ENCODE measurements around the gene FOXC2. TPM values are rescaled to one million over a fixed set of nuclear protein-coding genes. Genes with fewer than 3 reads are reported as not detected.

The FOXC2 gene
- total RNA-seq, 1 donor from 2014 or later = 57.2 TPM

DNA sequence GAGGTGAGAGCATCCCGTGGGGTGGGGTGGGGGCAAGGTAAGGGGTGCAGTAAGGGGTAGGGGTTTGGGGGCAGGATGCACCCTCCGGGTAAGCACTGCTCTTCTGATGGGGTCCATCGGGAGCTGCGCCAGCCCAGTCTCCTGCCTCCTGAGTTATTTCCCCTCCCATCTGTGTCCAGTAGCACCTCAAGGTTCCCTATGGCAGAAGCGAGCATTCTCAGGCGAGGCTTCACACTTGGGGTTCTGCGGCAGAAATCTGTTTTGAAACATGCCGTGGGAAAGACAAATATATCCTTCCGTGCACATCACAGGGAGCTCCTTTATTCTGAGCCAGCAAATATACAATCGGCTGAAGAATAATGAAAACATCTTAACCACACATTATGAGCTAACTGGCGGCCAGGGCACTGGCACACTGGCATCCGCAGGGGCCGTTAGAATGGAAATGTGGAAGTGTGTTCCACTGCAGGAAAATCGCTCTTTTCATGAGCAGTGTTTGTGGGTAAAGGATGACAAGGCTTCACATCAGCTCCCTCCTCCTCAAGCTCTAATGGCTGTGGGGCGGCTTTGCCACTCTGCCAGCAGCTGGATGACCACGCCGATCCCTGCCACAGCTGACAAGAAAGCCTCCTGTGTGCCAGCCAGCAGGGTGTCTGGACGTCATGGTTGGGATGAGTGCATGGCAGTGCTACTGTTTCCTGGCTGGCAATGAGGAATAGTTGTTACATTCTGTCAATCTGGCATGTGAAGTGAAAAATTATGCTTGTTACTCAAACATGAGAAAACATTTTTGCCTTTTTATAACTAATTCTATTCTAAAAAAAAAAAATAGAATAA is 31.6 kb upstream of the FOXC2 start:
- no peak for DNase-seq (ENCODE audit: low spot score in 2 of 2)
- H3K4me1 ChIP-seq = no peaks in the 10 kb centered on the region
- peaks cover 42 to 78% of the 10 kb centered on the region in 2 donors for H3K36me3 ChIP-seq
- H3K27ac ChIP-seq = no peak overlapping the region
- intact Hi-C loops (cut with DNase I) = no loop called here
- no peaks in the 10 kb centered on the region for H3K9me3 ChIP-seq
- TF ChIP-seq, protein P1, sequence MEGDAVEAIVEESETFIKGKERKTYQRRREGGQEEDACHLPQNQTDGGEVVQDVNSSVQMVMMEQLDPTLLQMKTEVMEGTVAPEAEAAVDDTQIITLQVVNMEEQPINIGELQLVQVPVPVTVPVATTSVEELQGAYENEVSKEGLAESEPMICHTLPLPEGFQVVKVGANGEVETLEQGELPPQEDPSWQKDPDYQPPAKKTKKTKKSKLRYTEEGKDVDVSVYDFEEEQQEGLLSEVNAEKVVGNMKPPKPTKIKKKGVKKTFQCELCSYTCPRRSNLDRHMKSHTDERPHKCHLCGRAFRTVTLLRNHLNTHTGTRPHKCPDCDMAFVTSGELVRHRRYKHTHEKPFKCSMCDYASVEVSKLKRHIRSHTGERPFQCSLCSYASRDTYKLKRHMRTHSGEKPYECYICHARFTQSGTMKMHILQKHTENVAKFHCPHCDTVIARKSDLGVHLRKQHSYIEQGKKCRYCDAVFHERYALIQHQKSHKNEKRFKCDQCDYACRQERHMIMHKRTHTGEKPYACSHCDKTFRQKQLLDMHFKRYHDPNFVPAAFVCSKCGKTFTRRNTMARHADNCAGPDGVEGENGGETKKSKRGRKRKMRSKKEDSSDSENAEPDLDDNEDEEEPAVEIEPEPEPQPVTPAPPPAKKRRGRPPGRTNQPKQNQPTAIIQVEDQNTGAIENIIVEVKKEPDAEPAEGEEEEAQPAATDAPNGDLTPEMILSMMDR (IDR thresholded peaks at IDR 0.05) = no peak
- H3K27me3 ChIP-seq = no peaks in the 10 kb centered on the region
- no peak overlapping the region for H3K4me3 ChIP-seq

GRCh38 chr16:86536621-86537020 is 30.0 kb upstream of the FOXC2 start:
- Histone ChIP-seq H3K9me3 (no peaks in the 10 kb centered on the region), H3K27me3 (no peaks in the 10 kb centered on the region), H3K27ac (no peak overlapping the region), H3K4me1 (no peaks in the 10 kb centered on the region), H3K36me3 (peaks cover 56 to 79% of the 10 kb centered on the region in 2 donors), H3K4me3 (no peak overlapping the region)
- no peak for DNase-seq (ENCODE audit: low spot score in 2 of 2)
- TF ChIP-seq, protein P1 (IDR thresholded peaks at IDR 0.05) = no peak
- intact Hi-C loops (cut with DNase I) = no loop called here

DNA sequence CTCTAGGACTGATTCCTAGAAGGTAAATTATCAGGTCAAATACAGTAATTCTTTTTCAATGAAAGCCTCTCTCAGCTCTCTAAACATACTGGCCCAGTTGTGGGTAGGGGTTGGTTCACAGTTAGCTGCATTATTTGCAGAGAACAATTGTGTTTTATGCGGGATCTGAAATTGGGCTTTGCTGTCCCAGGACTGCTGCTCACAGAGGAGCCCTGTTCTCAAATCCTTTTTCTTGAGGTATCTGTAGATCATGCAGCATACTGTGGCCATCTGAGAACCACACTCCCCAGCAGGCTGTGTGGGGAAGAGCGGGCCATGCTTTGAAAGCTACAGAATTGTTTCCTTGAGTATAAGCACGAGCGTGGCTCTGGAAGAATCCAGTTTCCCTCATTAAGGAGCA is 29.1 kb upstream of the FOXC2 start:
- Histone ChIP-seq H3K9me3 (no peaks in the 10 kb centered on the region), H3K4me1 (no peaks in the 10 kb centered on the region), H3K4me3 (no peak overlapping the region), H3K27ac (no peak overlapping the region), H3K27me3 (no peaks in the 10 kb centered on the region), H3K36me3 (peaks cover 55 to 79% of the 10 kb centered on the region in 2 donors)
- no peak for DNase-seq (ENCODE audit: low spot score in 2 of 2)
- TF ChIP-seq, protein P1 (IDR thresholded peaks at IDR 0.05) = no peak
- intact Hi-C loops (cut with DNase I) = no loop called here

DNA sequence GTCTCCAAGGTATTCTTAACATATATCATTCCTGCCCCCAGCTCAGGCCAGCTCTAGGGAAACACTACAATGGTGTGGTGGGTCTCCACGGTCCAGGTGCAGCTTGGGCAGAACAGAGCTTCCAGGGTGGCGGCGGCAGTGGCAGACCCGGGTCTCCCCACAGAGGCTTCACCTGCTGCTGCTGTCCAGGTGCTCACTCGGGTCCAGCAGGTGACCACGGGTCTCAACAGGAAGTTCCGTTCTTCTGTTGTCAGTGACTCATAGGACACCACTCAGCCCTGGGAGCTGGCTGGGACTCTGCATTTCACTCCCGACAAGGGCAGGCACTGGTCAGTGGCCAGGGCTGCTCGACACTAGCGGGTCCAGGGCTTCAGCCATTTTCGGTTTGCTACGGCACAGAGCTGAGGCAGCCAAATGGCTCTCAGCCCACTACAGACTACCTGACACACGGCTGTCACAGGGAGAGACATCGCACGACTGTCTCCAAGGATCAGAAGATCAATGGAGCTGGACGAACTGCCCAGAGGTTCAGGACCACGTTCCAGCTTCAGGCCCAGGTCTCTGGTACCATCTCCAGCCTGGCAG is 28.3 kb upstream of the FOXC2 start:
- Histone ChIP-seq H3K27ac (no peak overlapping the region), H3K36me3 (peaks cover 60 to 82% of the 10 kb centered on the region in 2 donors), H3K4me3 (no peak overlapping the region), H3K4me1 (no peaks in the 10 kb centered on the region), H3K9me3 (no peaks in the 10 kb centered on the region), H3K27me3 (no peaks in the 10 kb centered on the region)
- intact Hi-C loops (cut with DNase I) = no loop called here
- no peak for DNase-seq (ENCODE audit: low spot score in 2 of 2)
- TF ChIP-seq, protein P1 (IDR thresholded peaks at IDR 0.05) = no peak

DNA sequence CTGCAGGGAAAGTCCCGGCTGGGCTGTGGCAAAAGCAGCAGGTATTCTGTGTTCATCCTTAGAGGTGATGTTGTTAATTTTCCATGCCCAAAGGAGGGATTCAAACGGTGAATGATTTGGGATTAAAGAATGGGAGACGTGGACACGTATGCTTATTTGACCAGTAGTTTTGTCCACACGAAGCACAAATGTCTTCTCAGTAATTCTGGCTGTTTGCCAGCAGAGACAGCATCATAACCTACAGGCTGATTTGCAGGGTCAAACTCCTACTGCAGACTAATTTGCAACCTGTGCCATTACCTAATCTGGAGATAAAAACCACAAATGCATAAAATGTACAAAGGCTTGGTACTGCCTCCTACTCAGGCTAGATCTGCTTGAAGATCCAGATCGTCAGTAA is 25.7 kb upstream of the FOXC2 start:
- H3K27me3 ChIP-seq = no peaks in the 10 kb centered on the region
- no peaks in the 10 kb centered on the region for H3K9me3 ChIP-seq
- TF ChIP-seq, protein P1 (IDR thresholded peaks at IDR 0.05) = no peak
- intact Hi-C loops (cut with DNase I) = no loop called here
- H3K4me3 ChIP-seq = no peak overlapping the region
- H3K36me3 ChIP-seq = peaks cover 66 to 96% of the 10 kb centered on the region in 2 donors
- no peaks in the 10 kb centered on the region for H3K4me1 ChIP-seq
- DNase-seq (ENCODE audit: low spot score in 2 of 2) = no peak
- H3K27ac ChIP-seq = no peak overlapping the region

Data from ascending aorta (tissue), 2 donors.